Keratinocyte (primary cell): ENCODE results near the gene NT5DC2.

Experiments
- EZH2 ChIP-seq: IDR thresholded peaks from one replicate; pipeline ENCODE4 v1.6.1; 2012; ENCODE audit warnings: inconsistent platforms, mild to moderate bottlenecking, low read length, moderate library complexity
- TF ChIP-seq, protein P1 (sequence below), 3 experiments: IDR thresholded peaks in 1 of 3; conservative IDR thresholded peaks in 1 of 3; optimal IDR thresholded peaks in 1 of 3; 2 replicates in 2 of 3; 3 replicates in 1 of 3; pipeline versions ENCODE3 to v1.5.1; 2011; ENCODE audit warnings: low read length in 3 of 3, mild to moderate bottlenecking in 3 of 3, moderate library complexity in 2 of 3, control low read depth in 1 of 3, inconsistent platforms in 1 of 3; ENCODE audit not compliant: insufficient read depth in 2 of 3; ENCODE audit errors: extremely low read depth in 1 of 3

DNA sequence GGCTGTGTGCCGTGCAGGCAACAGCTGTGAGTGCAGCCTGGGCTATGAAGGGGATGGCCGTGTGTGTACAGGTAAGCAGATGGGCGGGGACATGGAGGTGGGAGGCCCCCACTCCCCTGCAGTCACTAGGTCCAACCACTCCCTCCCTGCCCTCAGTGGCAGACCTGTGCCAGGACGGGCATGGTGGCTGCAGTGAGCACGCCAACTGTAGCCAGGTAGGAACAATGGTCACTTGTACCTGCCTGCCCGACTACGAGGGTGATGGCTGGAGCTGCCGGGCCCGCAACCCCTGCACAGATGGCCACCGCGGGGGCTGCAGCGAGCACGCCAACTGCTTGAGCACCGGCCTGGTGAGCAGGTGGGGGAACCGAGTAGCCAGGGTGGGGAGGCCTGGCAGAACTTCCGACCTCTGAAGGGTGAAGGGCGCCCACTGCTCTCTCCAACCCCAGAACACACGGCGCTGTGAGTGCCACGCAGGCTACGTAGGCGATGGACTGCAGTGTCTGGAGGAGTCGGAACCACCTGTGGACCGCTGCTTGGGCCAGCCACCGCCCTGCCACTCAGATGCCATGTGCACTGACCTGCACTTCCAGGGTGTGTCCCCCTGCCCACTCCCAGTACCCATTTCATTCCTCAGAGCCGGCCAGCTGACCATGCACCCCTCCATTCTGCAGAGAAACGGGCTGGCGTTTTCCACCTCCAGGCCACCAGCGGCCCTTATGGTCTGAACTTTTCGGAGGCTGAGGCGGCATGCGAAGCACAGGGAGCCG lies 11.6 kb downstream of the NT5DC2 start:
- TF ChIP-seq, protein P1, sequence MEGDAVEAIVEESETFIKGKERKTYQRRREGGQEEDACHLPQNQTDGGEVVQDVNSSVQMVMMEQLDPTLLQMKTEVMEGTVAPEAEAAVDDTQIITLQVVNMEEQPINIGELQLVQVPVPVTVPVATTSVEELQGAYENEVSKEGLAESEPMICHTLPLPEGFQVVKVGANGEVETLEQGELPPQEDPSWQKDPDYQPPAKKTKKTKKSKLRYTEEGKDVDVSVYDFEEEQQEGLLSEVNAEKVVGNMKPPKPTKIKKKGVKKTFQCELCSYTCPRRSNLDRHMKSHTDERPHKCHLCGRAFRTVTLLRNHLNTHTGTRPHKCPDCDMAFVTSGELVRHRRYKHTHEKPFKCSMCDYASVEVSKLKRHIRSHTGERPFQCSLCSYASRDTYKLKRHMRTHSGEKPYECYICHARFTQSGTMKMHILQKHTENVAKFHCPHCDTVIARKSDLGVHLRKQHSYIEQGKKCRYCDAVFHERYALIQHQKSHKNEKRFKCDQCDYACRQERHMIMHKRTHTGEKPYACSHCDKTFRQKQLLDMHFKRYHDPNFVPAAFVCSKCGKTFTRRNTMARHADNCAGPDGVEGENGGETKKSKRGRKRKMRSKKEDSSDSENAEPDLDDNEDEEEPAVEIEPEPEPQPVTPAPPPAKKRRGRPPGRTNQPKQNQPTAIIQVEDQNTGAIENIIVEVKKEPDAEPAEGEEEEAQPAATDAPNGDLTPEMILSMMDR (optimal IDR thresholded peaks at IDR 0.05 in 1 of 3, IDR thresholded peaks at IDR 0.05 in 1 of 3, conservative IDR thresholded peaks at IDR 0.05 in 1 of 3; ENCODE audit: extremely low read depth in 1 of 3, insufficient read depth in 2 of 3, low read length in 3 of 3), result no peak
- TF ChIP-seq EZH2, result no peak
